AG09309 (cell line): Measurements from ENCODE around the gene TET1.
"Not testable (repeated sequence)": the region's sequence is repeated elsewhere in the genome, so short reads cannot be mapped to it uniquely, and the experiment has no call there.

Experiments used
- DNase-seq: peaks from one replicate; pipeline ENCODE4 v3.0.0-alpha.2; 2010; ENCODE audit warnings: low read depth
- H3K4me3 ChIP-seq: 2 replicates; pipeline ENCODE4 v1.5.1; 2011; ENCODE audit warnings: mild to moderate bottlenecking, low read depth, low read length, moderate library complexity; ENCODE audit not compliant: control insufficient read depth
- TF ChIP-seq, protein P1 (sequence below): IDR thresholded peaks from 2 replicates; pipeline ENCODE4 v1.5.1; 2011; ENCODE audit warnings: mild to moderate bottlenecking, low read depth, low read length, inconsistent platforms; ENCODE audit not compliant: insufficient read depth, control insufficient read depth; ENCODE audit errors: missing control alignments

Gene TET1

DNA sequence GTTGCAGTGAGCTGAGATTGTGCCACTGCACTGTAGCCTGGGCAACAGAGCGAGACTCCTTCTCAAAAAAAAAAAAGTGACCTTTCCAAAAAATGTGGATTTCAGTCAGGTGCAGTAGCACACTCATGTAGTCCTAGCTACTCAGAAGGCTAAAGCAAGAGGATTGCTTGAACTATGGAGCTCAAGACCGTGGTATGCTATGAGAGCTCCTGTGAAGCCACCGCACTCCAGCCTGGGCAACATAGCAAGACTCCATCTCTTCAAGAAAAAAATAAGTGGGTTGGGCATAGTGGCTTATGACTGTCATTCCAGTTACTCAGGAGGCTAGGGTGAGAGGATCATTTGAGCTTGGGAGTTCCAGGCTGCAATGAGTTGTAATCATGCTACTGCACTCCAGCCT lies 51.1 kb downstream of the TET1 start:
- DNase-seq, result no peak
- TF ChIP-seq, protein P1, sequence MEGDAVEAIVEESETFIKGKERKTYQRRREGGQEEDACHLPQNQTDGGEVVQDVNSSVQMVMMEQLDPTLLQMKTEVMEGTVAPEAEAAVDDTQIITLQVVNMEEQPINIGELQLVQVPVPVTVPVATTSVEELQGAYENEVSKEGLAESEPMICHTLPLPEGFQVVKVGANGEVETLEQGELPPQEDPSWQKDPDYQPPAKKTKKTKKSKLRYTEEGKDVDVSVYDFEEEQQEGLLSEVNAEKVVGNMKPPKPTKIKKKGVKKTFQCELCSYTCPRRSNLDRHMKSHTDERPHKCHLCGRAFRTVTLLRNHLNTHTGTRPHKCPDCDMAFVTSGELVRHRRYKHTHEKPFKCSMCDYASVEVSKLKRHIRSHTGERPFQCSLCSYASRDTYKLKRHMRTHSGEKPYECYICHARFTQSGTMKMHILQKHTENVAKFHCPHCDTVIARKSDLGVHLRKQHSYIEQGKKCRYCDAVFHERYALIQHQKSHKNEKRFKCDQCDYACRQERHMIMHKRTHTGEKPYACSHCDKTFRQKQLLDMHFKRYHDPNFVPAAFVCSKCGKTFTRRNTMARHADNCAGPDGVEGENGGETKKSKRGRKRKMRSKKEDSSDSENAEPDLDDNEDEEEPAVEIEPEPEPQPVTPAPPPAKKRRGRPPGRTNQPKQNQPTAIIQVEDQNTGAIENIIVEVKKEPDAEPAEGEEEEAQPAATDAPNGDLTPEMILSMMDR, result no peak
- H3K4me3 ChIP-seq, result no peak overlapping the region

GRCh38 chr10:68613974-68614373 lies 53.8 kb downstream of the TET1 start:
- not testable (repeated sequence) for H3K4me3 ChIP-seq, DNase-seq

DNA sequence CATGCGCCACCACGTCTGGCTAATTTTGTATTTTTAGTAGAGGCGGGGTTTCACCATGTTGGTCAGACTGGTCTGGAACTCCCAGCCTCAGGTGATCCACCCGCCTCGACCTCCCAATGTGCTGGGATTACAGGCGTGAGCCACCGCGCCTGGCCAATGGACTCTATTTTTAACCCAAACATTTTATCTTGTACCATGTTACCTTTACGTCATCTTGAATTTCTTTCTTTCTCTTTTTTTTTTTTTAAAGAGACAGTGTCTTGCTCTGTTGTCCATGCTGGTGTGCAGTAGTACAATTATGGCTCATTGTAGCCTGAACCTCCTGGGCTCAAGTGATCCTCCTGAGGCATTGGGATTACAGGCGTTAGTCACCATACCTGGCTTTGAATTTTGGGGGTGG lies 57.6 kb downstream of the TET1 start:
- not testable (repeated sequence) for DNase-seq, H3K4me3 ChIP-seq

- no peak overlapping the region for H3K4me3 ChIP-seq
- DNase-seq, result no peak
These were observed 58.1 kb downstream of the TET1 start for GRCh38 chr10:68618234-68618633.

GRCh38 chr10:68619595-68619994 lies 59.5 kb downstream of the TET1 start:
- DNase-seq, result no peak
- TF ChIP-seq, protein P1, result no peak

More at GRCh38 chr10:68618234-68618633, 58.1 kb downstream of the TET1 start:
- TF ChIP-seq, protein P1, result no peak

GRCh38 chr10:68625316-68625921 lies 65.3 kb downstream of the TET1 start:
- DNase-seq, result no peak
- no peak overlapping the region for H3K4me3 ChIP-seq
- TF ChIP-seq, protein P1, result no peak

More at GRCh38 chr10:68619595-68619994, 59.5 kb downstream of the TET1 start:
- H3K4me3 ChIP-seq, result no peak overlapping the region

DNA sequence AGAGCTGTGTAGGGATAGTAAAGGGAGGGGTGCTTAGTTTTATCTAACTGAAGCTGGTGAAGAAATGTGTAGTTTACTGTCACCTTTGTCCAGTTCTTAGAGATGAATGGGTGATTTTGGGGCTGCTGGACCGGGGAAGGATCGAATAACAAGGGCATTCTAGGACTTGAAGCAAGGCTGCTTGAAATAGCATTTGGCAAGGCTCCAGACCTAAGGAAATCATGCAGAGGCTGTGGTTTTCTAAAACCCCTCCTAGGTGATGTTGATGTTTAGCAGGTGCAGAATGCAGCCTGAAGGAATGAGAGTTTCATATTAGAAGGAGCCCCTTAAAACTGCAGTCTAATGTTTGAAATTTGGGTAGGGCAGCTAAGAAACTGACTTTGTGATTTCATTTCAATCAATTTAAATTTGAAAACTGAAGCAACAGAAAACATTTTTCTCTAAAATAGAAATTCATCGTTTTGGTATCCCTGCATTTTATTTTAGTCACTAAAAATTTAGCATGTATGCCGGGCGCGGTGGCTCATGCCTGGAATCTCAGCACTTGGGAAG lies 68.5 kb downstream of the TET1 start:
- H3K4me3 ChIP-seq, result no peak overlapping the region
- no peak for DNase-seq
- TF ChIP-seq, protein P1, result no peak

- not testable (repeated sequence) for DNase-seq
These were observed 72.1 kb downstream of the TET1 start for GRCh38 chr10:68632271-68632560.

More at GRCh38 chr10:68632271-68632560, 72.1 kb downstream of the TET1 start:
- not testable (repeated sequence) for H3K4me3 ChIP-seq
